A549 (cell line): ENCODE measurements around the gene HRH4. TPM values are rescaled to one million over a fixed set of nuclear protein-coding genes. Genes with fewer than 3 reads are reported as not detected.
A peak's percentile ranks its signal among the peaks of the same experiment; 100 is the strongest.

ENCODE experiments used
- ATAC-seq, 2 experiments: fragments of 200-7000 bp in 1 of 2; fragments of >200 bp in 1 of 2; cut with Nextera tagmentation in 1 of 2; cut with Tn5 transposase in 1 of 2; 3 replicates each; pipeline versions ENCODE4 v1.8.0 to v1.9.1; 2018 to 2020; ENCODE audit warnings: mild to moderate bottlenecking in 1 of 2, moderate library complexity in 1 of 2
- CTCF ChIA-PET: fragments of 300-600 bp; sonication (Branson Sonifier 250); formaldehyde crosslinking; extraction: SDS; loops from one replicate; lab custom pipeline; 2021; ENCODE audit warnings: antibody characterized with exemption, inconsistent platforms; lab: Yijun Ruan, JAX
- POLR2A ChIA-PET: fragments of 350-600 bp; formaldehyde crosslinking; extraction: SDS; loops from one replicate; lab custom pipeline; 2021; ENCODE audit warnings: antibody characterized with exemption, inconsistent platforms; lab: Yijun Ruan, JAX
- DNase-seq, 2 experiments: peaks; one replicate each; pipeline versions ENCODE4 v3.0.0 to v3.0.0-alpha.2; 2011 to 2016; ENCODE audit warnings: low read depth in 1 of 2, low spot score in 1 of 2
- FAIRE-seq: peaks from 2 replicates; lab custom pipeline; 2011; peaks lifted over from hg19 to GRCh38; lab: Jason Lieb, UNC
- H3K27ac ChIP-seq, 2 experiments: fragments of >200 bp; sonication (Bioruptor Twin); formaldehyde crosslinking; 3 replicates each; pipeline ENCODE4 v1.5.1; 2016 to 2017
- H3K4me1 ChIP-seq: fragments of >200 bp; sonication (Bioruptor Twin); formaldehyde crosslinking; 3 replicates; pipeline ENCODE4 v1.6.1; 2016
- H3K4me2 ChIP-seq: fragments of >200 bp; sonication (Bioruptor Twin); formaldehyde crosslinking; 3 replicates; pipeline ENCODE4 v1.6.1; 2016
- H3K4me3 ChIP-seq: fragments of >200 bp; sonication (Bioruptor Twin); formaldehyde crosslinking; 3 replicates; pipeline ENCODE4 v1.5.1; 2016
- H3K9me3 ChIP-seq: fragments of >200 bp; sonication (Bioruptor Twin); formaldehyde crosslinking; 3 replicates; pipeline ENCODE4 v1.6.1; 2016
- CHD2 ChIP-seq: fragments of 150-350 bp; IDR thresholded peaks from 2 replicates; pipeline ENCODE4 v1.6.1; 2014; ENCODE audit warnings: low read length; ENCODE audit not compliant: partially characterized antibody
- CTCF ChIP-seq: fragments of >200 bp; sonication (Bioruptor Twin); formaldehyde crosslinking; IDR thresholded peaks from 3 replicates; pipeline ENCODE4 v1.5.1; 2016
- EP300 ChIP-seq, 2 experiments: fragments of >200 bp; sonication (Bioruptor Twin); formaldehyde crosslinking; IDR thresholded peaks; 2 replicates in 1 of 2; 3 replicates in 1 of 2; pipeline ENCODE4 v1.6.1; 2016 to 2017
- FOXS1 ChIP-seq: fragments of 250-450 bp; sonication (Bioruptor Pico); IDR thresholded peaks from 2 replicates; pipeline ENCODE4 v1.5.0; 2020; ENCODE audit warnings: mild to moderate bottlenecking, moderate library complexity
- JUN ChIP-seq, 2 experiments: fragments of >200 bp; sonication (Bioruptor Twin); formaldehyde crosslinking; IDR thresholded peaks; 2 replicates in 1 of 2; 3 replicates in 1 of 2; pipeline ENCODE4 v1.6.1; 2016 to 2017
- KDM1A ChIP-seq: fragments of 200-600 bp; sonication (generic); IDR thresholded peaks from 2 replicates; pipeline ENCODE4 v1.6.1; 2016; ENCODE audit warnings: low read depth, mild to moderate bottlenecking
- KDM5A ChIP-seq: fragments of 200-600 bp; sonication (generic); IDR thresholded peaks from 2 replicates; pipeline ENCODE4 v1.6.1; 2016; ENCODE audit warnings: antibody characterized with exemption, mild to moderate bottlenecking
- NPAS2 ChIP-seq: fragments of 250-450 bp; sonication (Bioruptor Pico); IDR thresholded peaks from 2 replicates; pipeline ENCODE4 v1.8.0; 2022; ENCODE audit warnings: mild to moderate bottlenecking, moderate library complexity, borderline replicate concordance
- RAD21 ChIP-seq, 2 experiments: fragments of >200 bp in 1 of 2; sonication (Bioruptor Twin) in 1 of 2; formaldehyde crosslinking in 1 of 2; IDR thresholded peaks in 1 of 2; conservative IDR thresholded peaks in 1 of 2; 2 replicates in 1 of 2; 3 replicates in 1 of 2; pipeline ENCODE4 v1.6.1; 2012 to 2018; ENCODE audit warnings: inconsistent platforms in 1 of 2
- SMC3 ChIP-seq: fragments of >200 bp; sonication (Bioruptor Twin); formaldehyde crosslinking; IDR thresholded peaks from 3 replicates; pipeline ENCODE4 v1.6.1; 2018; ENCODE audit warnings: inconsistent platforms
- TFCP2L1 ChIP-seq: fragments of 250-450 bp; sonication (Bioruptor Pico); IDR thresholded peaks from 2 replicates; pipeline ENCODE4 v1.5.0; 2021; ENCODE audit warnings: mild to moderate bottlenecking
- ZFP36 ChIP-seq: fragments of 450-650 bp; IDR thresholded peaks from 2 replicates; pipeline ENCODE4 v1.6.1; 2014; ENCODE audit warnings: borderline replicate concordance; ENCODE audit not compliant: partially characterized antibody
- WGBS: methylation state at CpG from one replicate; pipeline ENCODE4 v1.1.6; 2017; ENCODE audit errors: missing lambda C conversion rate; 5-methylcytosine and 5-hydroxymethylcytosine counted together
- polyA plus RNA-seq, 4 experiments: library from polyadenylated mRNA; depleted of rRNA in 3 of 4; stranded (reverse); fragments of >200 nt; fragmentation: RNase III in 1 of 4; extraction: RNeasy Plus Mini Kit Qiagen cat#74134 plus additional on column Dnase treatment in 1 of 4; gene quantifications; 2 replicates in 3 of 4; 3 replicates in 1 of 4; pipeline ENCODE4 v1.2.3, GENCODE V29; 2011 to 2017
- TF ChIP-seq, protein P1 (sequence below): IDR thresholded peaks from 2 replicates; pipeline ENCODE4 v1.6.1; 2012; ENCODE audit warnings: low read depth, borderline replicate concordance
- TF ChIP-seq, protein P2 (sequence below): fragments of 200-600 bp; sonication (generic); IDR thresholded peaks from 2 replicates; pipeline ENCODE4 v1.6.1; 2016; ENCODE audit warnings: antibody characterized with exemption, mild to moderate bottlenecking, moderate library complexity
- TF ChIP-seq, protein P3 (sequence below): fragments of 450-650 bp; IDR thresholded peaks from 2 replicates; pipeline ENCODE4 v1.6.1; 2014; ENCODE audit warnings: antibody characterized with exemption

Gene HRH4
- polyA plus RNA-seq, 2 of the 4 experiments (the other 2 are of a cell fraction) = 0.04 to 0.08 TPM

GRCh38 chr18:24488824-24489493 lies 28.5 kb downstream of the HRH4 start:
- ChIA-PET CTCF (interaction anchor here (0.7 to 6.1 kb wide), 26 partner anchors 8 to 864 kb away, joined by 3 to 57 read pairs (median 4); no protein-coding TSS in a partner anchor), POLR2A (interaction anchor here (0.9 to 1.0 kb wide), 3 partner anchors 92 to 350 kb away, joined by 3 to 6 read pairs (median 4); partner anchors contain the start of genes CABYR and OSBPL1A)
- H3K9me3 ChIP-seq = no peaks in the 10 kb centered on the region
- no peak overlapping the region for H3K4me2 ChIP-seq
- H3K4me3 ChIP-seq = no peak overlapping the region
- FAIRE-seq (no peak), ATAC-seq (peak in 1 of 2 experiments; percentile 55; a peak in 2 of 6 replicates), DNase-seq (peak; percentile 18 to 21)
- peak; percentile 55 for TF ChIP-seq CTCF
- no peak for TF ChIP-seq ZFP36
- no peak for TF ChIP-seq TFCP2L1 (CRISPR knock-in tag)
- TF ChIP-seq KDM5A = no peak
- peak; percentile 55 to 61 for TF ChIP-seq RAD21 (conservative IDR thresholded peaks at IDR 0.05 in 1 of 2, IDR thresholded peaks at IDR 0.05 in 1 of 2)
- TF ChIP-seq SMC3 = peak; percentile 37; the same call in 2 of the 3 replicates
- TF ChIP-seq, protein P1, sequence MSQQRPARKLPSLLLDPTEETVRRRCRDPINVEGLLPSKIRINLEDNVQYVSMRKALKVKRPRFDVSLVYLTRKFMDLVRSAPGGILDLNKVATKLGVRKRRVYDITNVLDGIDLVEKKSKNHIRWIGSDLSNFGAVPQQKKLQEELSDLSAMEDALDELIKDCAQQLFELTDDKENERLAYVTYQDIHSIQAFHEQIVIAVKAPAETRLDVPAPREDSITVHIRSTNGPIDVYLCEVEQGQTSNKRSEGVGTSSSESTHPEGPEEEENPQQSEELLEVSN = no peak
- TF ChIP-seq KDM1A = no peak
- no peak for TF ChIP-seq JUN (IDR thresholded peaks at IDR 0.05)
- H3K4me1 ChIP-seq = no peaks in the 10 kb centered on the region
- H3K27ac ChIP-seq = no peak overlapping the region
- WGBS = 26% methylated on average over 6 of the region's 7 CpGs

- Histone ChIP-seq H3K9me3 (no peaks in the 10 kb centered on the region), H3K27ac (no peak overlapping the region), H3K4me1 (no peaks in the 10 kb centered on the region), H3K4me3 (no peak overlapping the region), H3K4me2 (no peak overlapping the region)
- ChIA-PET POLR2A (no interaction called here), CTCF (interaction anchor here (2.4 to 6.1 kb wide), 2 partner anchors 9 to 131 kb away, joined by 8 to 57 read pairs; no protein-coding TSS in a partner anchor)
- DNase-seq (no peak), ATAC-seq (no peak), FAIRE-seq (no peak)
- TF ChIP-seq, protein P2, sequence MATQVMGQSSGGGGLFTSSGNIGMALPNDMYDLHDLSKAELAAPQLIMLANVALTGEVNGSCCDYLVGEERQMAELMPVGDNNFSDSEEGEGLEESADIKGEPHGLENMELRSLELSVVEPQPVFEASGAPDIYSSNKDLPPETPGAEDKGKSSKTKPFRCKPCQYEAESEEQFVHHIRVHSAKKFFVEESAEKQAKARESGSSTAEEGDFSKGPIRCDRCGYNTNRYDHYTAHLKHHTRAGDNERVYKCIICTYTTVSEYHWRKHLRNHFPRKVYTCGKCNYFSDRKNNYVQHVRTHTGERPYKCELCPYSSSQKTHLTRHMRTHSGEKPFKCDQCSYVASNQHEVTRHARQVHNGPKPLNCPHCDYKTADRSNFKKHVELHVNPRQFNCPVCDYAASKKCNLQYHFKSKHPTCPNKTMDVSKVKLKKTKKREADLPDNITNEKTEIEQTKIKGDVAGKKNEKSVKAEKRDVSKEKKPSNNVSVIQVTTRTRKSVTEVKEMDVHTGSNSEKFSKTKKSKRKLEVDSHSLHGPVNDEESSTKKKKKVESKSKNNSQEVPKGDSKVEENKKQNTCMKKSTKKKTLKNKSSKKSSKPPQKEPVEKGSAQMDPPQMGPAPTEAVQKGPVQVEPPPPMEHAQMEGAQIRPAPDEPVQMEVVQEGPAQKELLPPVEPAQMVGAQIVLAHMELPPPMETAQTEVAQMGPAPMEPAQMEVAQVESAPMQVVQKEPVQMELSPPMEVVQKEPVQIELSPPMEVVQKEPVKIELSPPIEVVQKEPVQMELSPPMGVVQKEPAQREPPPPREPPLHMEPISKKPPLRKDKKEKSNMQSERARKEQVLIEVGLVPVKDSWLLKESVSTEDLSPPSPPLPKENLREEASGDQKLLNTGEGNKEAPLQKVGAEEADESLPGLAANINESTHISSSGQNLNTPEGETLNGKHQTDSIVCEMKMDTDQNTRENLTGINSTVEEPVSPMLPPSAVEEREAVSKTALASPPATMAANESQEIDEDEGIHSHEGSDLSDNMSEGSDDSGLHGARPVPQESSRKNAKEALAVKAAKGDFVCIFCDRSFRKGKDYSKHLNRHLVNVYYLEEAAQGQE = no peak
- TF ChIP-seq FOXS1 (no peak), EP300 (IDR thresholded peaks at IDR 0.05) (no peak), NPAS2 (CRISPR knock-in tag) (no peak), CHD2 (no peak), CTCF (no peak)
- TF ChIP-seq, protein P3, sequence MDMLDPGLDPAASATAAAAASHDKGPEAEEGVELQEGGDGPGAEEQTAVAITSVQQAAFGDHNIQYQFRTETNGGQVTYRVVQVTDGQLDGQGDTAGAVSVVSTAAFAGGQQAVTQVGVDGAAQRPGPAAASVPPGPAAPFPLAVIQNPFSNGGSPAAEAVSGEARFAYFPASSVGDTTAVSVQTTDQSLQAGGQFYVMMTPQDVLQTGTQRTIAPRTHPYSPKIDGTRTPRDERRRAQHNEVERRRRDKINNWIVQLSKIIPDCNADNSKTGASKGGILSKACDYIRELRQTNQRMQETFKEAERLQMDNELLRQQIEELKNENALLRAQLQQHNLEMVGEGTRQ = no peak
- WGBS = 18% methylated on average over 3 of the region's 4 CpGs
Measured at GRCh38 chr18:24490539-24490938, 30.1 kb downstream of the HRH4 start.
